ENCODE data around the gene PRPSAP1.

The PRPSAP1 gene

GRCh38 chr17:76353599-76354316, at the start of gene PRPSAP1:
PRPSAP1 (minus strand) TSS chr17:76353916; CDS start chr17:76353703, 213 bp downstream.
- peak; percentile 88 for DNase-seq

DNA sequence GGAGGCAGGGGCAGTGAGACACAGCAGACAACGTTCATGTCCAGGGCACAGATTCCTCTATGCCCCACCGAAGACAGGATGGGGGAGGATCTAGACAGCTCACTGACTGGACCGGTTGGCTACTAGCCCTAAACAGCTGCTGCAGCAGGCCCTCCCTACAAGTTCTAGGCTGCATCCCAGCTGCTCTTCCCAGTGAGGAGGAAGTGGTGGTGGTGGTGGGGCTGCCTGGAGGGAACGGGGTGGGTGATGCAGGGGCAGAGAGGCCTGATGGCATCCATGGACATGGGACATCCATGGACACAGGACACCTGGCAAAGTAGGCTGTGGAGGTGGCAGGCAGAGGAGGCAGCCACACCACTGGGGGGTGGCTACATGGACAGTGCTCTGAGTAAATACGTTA, 49.0 kb upstream of the PRPSAP1 start:
- DNase-seq: no peak

GRCh38 chr17:76399175-76400172, 45.8 kb upstream of the PRPSAP1 start:
- DNase-seq: no peak

- DNase-seq: no peak
Observed at GRCh38 chr17:76398523-76399174, 44.9 kb upstream of the PRPSAP1 start.

GRCh38 chr17:76397687-76398522, 44.2 kb upstream of the PRPSAP1 start:
- DNase-seq: peak; percentile 58

GRCh38 chr17:76397184-76397583, 43.5 kb upstream of the PRPSAP1 start:
- DNase-seq: no peak

- no peak for DNase-seq
Observed at GRCh38 chr17:76395980-76396379, 42.3 kb upstream of the PRPSAP1 start.

GRCh38 chr17:76394166-76394565, 40.5 kb upstream of the PRPSAP1 start:
- peak; percentile 47 for DNase-seq

DNA sequence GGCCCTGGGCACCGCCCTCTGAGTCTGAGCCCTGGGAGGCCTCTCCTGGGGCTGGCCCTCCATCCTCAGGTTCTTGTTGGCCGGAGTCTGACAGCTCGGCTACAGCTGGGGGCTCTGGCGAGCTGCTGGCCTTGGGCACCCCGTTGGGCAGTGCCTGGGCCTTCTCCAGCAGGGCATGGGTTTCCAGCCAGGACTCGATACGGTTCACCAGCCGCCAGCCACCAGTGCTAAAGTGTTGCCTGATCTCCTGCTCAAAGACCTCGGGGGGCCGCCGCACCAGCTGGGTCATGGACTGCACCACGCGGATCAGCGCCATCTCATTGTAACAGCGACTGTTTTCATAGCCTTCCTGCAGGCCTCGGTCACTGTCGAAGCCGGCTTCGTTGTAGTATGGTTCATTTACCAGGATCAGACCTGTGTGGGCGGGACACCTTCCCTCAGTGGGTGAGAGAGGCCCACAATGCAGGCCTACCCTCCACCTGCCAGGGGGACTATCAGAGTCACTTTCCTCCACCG, 37.5 kb upstream of the PRPSAP1 start:
- DNase-seq: no peak

GRCh38 chr17:76390003-76390421, 36.3 kb upstream of the PRPSAP1 start:
- DNase-seq: no peak

DNA sequence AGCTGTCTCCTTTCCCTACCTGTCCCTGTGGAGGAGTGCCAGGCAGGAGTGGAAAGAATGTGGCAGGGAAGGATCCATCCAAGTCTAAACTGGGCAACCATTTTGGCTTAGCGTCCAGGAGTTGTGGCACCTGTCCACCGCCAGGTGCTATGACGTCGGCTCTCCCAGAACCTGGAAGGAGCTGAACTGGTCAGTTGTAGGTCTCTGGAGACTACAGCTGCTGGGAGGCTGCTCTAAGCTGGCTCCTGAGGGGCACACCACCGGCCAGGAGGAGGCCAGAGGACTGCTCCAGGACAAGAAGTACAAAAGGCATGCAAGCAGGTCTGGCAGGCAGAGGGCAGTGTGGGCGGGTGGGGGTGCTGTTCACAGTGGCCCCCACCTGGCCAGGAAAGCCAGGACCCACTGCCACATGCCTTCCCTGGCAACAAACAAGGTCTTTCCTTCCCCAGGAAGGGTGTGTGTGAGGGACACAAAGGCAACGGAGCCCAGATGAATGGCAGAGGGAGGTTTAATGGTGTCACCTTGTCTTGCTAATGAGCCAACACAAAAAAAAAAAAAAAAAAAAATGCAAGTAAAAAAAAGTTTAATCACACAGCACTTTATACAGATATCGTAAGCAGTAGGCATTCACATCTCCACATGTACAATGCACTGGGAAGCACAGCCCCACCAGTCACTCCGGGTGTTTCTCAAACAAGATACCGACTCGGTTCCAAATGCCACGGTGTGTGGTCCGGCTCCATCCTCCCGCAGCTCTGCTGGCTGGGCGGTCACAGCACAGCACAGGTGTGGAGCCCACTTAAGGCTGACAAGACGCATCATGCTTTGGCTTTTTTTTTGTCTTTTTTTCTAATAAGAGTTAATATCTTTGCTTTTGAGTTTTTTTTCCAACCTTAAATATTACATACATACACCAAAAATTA, 35.5 kb upstream of the PRPSAP1 start:
- no peak for DNase-seq

DNA sequence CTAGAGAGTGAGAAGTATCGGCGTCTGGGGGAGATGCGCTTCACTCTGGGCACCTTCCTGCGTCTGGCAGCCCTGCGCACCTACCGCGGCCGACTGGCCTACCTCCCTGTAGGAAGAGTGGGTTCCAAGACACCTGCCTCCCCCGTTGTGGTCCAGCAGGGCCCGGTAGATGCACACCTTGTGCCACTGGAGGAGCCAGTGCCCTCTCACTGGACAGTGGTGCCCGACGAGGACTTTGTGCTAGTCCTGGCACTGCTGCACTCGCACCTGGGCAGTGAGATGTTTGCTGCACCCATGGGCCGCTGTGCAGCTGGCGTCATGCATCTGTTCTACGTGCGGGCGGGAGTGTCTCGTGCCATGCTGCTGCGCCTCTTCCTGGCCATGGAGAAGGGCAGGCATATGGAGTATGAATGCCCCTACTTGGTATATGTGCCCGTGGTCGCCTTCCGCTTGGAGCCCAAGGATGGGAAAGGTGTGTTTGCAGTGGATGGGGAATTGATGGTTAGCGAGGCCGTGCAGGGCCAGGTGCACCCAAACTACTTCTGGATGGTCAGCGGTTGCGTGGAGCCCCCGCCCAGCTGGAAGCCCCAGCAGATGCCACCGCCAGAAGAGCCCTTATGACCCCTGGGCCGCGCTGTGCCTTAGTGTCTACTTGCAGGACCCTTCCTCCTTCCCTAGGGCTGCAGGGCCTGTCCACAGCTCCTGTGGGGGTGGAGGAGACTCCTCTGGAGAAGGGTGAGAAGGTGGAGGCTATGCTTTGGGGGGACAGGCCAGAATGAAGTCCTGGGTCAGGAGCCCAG, 33.5 kb upstream of the PRPSAP1 start:
- no peak for DNase-seq

DNA sequence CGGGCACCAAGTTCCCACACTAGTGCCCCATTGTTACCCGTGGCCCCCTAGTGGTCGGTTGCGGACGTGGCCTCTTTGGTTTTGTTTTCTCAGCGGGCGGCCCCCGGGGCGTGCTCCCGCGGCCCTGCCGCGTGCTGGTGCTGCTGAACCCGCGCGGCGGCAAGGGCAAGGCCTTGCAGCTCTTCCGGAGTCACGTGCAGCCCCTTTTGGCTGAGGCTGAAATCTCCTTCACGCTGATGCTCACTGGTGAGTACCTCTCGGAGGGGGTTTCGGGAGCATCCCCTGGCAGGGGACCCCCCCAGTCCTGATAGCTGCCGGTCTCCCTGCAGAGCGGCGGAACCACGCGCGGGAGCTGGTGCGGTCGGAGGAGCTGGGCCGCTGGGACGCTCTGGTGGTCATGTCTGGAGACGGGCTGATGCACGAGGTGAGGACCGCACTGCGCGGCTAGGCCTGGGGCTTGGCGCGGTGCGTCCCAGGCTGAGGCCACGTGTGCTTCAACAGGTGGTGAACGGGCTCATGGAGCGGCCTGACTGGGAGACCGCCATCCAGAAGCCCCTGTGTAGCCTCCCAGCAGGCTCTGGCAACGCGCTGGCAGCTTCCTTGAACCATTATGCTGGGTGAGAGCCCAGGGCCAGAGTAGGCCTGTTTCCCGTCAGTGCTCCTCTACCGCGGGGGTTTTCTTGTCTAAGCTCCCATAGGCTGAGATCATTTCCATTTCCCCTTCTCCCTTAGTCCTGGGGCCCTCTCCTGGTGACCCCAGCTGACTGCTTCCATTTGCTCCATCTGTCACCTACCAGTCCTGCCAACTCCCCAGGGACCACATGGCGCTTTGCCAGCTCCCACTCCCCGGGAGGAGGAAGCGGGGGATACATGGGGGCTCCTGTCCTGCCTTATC, 32.4 kb upstream of the PRPSAP1 start:
- peak; percentile 45 for DNase-seq

- no peak for DNase-seq
Observed at GRCh38 chr17:76384987-76385891, 31.5 kb upstream of the PRPSAP1 start.

GRCh38 chr17:76384222-76384986, 30.7 kb upstream of the PRPSAP1 start, which contains the start of gene SPHK1:
SPHK1 (plus strand) TSS chr17:76384609; CDS start chr17:76385645, 1,036 bp downstream.
- DNase-seq: peak; percentile 57

DNA sequence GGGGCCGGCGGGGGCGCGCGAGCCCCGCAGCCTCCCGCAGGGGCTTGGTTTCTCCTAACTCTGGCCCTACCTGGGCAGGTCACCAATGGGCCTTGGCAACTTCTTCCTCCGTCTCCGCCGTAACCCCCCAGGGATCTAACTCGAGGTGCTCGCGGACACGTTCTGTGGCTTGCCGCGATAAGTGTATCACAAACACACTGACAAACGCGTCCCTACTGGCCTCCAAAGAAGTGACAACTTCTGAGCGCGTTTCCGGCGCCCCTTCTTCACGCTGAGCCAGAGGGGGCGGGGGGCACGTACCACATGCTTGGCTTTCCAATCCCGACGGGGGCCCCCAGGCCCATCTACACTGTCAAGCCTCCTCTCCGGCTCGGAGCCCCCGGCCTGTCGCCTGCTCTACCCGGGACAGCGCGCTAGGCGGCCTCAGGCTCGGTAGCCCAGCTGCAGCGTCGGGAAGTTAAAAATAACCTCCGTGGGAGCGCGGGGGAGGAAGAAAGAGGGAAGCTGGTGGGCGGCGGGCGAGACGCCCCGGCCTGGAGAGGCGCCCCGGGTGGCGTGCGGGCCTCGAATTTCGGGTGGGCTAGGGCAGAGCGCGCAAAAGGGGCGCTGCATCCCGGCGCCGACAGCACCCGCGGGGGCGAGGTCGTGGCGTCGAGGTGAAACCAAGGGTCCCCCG, 30.0 kb upstream of the PRPSAP1 start:
- no peak for DNase-seq

Measured in NCI-H510A (cell line).